Fibroblast of mammary gland (primary cell): ENCODE measurements around the gene RHEB.
A peak's percentile ranks its signal among the peaks of the same experiment; 100 is the strongest.

ENCODE experiments used
- DNase-seq: peaks from one replicate; pipeline ENCODE4 v3.0.0-alpha.2; 2010; ENCODE audit warnings: low read depth
- H3K4me3 ChIP-seq: 2 replicates; pipeline ENCODE4 v1.5.1; 2011; ENCODE audit warnings: low read depth, mild to moderate bottlenecking, low read length, moderate library complexity; ENCODE audit not compliant: control insufficient read depth
- CTCF ChIP-seq: conservative IDR thresholded peaks from 2 replicates; pipeline ENCODE4 v1.5.1; 2011; ENCODE audit warnings: low read depth, low read length, inconsistent platforms; ENCODE audit not compliant: control insufficient read depth, insufficient read depth

Gene RHEB

GRCh38 chr7:151426904-151427704, 92.6 kb downstream of the RHEB start:
- DNase-seq: no peak
- no peak for TF ChIP-seq CTCF
- H3K4me3 ChIP-seq: no peak overlapping the region

- TF ChIP-seq CTCF: no peak
- H3K4me3 ChIP-seq: no peak overlapping the region
- DNase-seq: peak; percentile 98
These were observed 93.2 kb downstream of the RHEB start for GRCh38 chr7:151426441-151426903.

- peak; percentile 93 for DNase-seq
- H3K4me3 ChIP-seq: no peak overlapping the region
These were observed 93.8 kb downstream of the RHEB start for GRCh38 chr7:151425670-151426440.

DNA sequence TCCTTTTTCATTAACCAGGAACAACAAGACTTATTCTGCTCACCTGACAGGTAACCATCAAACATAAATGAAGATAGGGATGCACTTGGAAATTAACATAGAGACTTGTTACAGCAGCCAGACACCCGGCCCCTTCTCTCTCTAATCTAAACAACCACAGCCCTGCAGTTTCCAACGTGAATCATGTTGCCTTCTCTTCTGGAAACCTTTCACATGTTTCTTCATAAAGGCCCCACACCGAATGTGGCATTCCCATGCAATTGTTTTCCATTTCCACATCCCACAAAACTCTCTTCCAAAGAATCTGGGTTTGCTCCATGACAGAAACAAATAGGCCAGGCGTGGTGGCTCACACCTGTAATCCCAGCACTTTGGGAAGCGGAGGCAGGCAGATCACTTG, 94.9 kb downstream of the RHEB start:
- peak; percentile 28 for DNase-seq
- H3K4me3 ChIP-seq: no peak overlapping the region
- no peak for TF ChIP-seq CTCF

More at GRCh38 chr7:151425670-151426440, 93.8 kb downstream of the RHEB start:
- TF ChIP-seq CTCF: no peak

DNA sequence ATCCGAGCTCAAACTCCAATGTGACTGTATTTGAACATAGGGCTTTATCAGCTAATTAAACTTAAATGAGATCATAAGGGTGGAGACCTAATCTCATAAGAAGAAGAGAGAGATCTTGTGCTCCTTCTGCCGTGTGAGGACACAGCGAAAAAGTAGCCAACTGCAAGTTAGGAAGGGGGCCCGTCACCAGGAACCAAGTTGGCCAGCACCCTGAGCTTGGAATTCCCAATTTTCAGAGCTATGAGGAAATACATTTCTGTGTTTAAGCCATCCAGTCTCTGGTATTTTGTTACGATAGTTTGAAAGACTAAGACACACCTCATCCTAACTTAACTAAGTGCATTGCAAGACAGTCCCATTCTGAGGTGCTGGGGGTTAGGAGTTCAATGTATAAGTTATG, 95.8 kb downstream of the RHEB start:
- no peak for DNase-seq
- TF ChIP-seq CTCF: no peak
- H3K4me3 ChIP-seq: no peak overlapping the region

DNA sequence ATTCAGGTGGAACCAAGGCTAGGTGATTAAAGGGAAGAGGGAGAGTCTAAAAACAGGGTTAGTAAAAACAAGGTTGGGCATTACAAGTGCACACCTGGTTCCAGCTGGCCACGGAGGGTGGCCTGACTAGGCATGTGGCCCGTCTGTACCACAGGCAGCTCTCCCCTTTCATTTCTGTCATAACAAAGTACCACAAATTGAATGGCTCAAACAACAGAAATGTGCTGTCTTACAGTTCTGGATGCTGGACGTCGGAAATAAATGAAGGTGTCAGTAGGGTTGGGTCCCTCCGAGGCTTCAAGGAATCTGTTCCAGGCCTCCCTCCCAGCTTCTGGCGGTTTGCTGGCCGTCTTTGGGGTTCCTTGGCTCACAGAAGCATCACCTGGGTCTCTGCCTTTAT, 96.5 kb downstream of the RHEB start:
- H3K4me3 ChIP-seq: no peak overlapping the region
- no peak for DNase-seq
- TF ChIP-seq CTCF: no peak
